ENCODE measurements around the gene BCL7B.

BCL7B gene

DNA sequence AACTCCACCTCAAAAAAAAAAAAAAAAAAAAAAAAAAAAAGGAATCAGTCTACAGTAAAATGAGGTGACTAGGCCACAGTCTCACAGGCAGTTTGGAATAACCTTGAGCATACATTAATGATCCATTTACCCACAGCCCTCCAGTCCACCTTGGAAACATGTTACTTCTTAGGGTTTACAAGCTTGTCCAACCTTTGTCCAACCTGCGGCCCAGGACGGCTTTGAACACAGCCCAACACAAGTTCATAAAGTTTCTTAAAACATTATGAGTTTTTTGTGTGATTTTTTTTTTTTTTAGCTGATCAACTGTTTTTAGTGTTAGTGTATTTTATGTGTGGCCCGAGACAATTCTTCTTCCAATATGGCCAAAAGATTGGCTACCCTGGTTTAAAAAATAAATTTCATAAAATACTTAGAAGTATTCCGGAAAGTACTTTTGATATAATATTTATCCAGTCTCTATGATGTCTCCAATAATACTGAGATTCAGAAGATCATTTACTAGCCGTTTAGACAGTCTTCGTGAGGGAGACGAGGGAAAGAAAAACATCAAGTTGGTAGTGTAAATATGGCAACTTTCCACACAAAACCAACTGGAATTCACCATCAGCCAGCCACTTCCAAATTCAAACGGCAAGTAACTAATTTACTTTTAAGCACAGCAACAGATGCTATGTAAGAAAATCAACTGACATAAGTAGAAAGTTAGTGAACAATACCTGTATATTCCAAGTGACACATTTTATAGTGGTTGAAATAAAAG, 45.3 kb downstream of the BCL7B start:
- TF ChIP-seq, protein P1, sequence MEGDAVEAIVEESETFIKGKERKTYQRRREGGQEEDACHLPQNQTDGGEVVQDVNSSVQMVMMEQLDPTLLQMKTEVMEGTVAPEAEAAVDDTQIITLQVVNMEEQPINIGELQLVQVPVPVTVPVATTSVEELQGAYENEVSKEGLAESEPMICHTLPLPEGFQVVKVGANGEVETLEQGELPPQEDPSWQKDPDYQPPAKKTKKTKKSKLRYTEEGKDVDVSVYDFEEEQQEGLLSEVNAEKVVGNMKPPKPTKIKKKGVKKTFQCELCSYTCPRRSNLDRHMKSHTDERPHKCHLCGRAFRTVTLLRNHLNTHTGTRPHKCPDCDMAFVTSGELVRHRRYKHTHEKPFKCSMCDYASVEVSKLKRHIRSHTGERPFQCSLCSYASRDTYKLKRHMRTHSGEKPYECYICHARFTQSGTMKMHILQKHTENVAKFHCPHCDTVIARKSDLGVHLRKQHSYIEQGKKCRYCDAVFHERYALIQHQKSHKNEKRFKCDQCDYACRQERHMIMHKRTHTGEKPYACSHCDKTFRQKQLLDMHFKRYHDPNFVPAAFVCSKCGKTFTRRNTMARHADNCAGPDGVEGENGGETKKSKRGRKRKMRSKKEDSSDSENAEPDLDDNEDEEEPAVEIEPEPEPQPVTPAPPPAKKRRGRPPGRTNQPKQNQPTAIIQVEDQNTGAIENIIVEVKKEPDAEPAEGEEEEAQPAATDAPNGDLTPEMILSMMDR (IDR thresholded peaks at IDR 0.05; ENCODE audit: extremely low read depth, insufficient read depth, missing control alignments), result no peak
- in situ Hi-C loops (cut with MboI; ENCODE audit: low pct_unique_long_range_greater_than_20kb, low sequenced_read_pairs, unreplicated experiment), result no loop called here
- DNase-seq (ENCODE audit: low spot score), result no peak

DNA sequence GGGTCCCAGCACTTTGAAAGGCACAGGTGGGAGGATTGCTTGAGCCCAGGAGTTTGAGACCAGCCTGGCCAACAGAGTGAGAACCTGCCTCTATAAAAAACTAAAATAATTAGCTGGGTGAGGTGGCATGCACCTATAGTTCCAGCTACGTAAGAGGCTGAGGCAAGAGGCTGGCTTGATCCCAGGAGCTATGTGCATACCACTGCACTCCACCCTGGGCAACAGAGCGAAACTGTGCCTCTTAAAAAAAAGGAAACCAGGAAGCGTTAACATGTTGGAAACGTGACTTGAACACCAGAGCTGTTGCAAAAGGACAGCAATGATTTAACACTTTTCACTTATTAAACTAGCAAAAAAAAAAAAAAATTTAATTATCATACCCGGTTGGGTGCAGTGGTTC, 48.0 kb downstream of the BCL7B start:
- DNase-seq (ENCODE audit: low spot score), result no peak
- TF ChIP-seq, protein P1 (IDR thresholded peaks at IDR 0.05; ENCODE audit: extremely low read depth, insufficient read depth, missing control alignments), result no peak
- in situ Hi-C loops (cut with MboI; ENCODE audit: low pct_unique_long_range_greater_than_20kb, low sequenced_read_pairs, unreplicated experiment), result no loop called here

DNA sequence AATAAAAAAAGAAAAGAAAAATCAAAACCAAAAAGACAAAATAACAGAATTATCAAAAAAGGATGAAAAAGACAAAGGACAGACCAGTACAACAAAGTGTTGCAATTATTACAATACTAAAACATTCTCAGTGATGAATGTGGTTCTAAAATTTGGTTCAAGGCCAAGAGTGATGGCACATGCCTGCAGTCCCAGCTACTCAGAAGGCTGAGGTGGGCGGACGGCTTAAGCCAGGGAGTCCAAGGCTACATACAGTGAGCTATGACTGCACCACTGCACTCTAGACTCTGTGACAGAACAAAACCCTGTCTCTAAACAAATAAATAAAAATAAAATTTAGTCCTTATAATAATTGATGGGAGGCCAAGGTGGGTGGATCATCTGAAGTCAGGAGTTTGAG, 49.9 kb downstream of the BCL7B start:
- in situ Hi-C loops (cut with MboI; ENCODE audit: low pct_unique_long_range_greater_than_20kb, low sequenced_read_pairs, unreplicated experiment), result no loop called here
- TF ChIP-seq, protein P1 (IDR thresholded peaks at IDR 0.05; ENCODE audit: extremely low read depth, insufficient read depth, missing control alignments), result no peak
- DNase-seq (ENCODE audit: low spot score), result no peak

DNA sequence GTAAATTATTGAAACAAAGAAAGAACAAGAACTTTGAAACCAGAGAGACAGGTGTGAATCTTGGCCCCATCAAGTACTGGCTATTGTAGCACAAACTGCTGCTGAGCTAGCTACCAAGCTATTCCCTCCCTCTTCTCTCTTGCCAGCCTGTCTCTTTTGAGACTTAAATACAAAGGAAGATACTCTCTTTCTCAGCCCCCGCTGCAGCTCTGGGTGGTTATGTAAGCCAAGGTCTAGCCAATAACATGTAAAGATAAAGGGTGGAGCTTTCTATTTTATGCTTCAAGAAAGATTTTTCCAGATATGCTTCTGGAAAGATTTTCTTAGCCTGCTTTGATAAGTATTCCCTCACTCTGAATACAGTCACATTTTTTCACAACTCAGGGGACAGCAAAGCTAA, 52.6 kb downstream of the BCL7B start:
- TF ChIP-seq, protein P1 (IDR thresholded peaks at IDR 0.05; ENCODE audit: extremely low read depth, insufficient read depth, missing control alignments), result no peak
- in situ Hi-C loops (cut with MboI; ENCODE audit: low pct_unique_long_range_greater_than_20kb, low sequenced_read_pairs, unreplicated experiment), result no loop called here

DNA sequence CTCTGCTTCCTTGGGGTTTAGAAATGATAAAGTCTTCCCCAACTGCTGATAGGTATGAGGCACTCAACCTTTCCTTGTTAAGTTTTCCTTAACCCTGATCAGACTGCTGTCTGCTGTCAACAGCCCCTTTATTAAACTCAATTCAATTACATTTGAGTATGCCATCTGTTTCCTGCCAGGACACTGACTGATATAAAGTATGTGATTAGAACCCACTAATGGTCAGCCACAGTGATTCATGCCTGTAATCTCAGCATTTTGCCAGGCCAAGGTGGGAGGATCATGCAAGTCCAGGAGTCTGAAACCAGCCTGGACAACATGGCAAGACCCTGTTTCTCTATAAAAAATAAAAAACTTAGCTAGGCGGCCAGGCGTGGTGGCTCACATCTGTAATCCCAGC, 53.5 kb downstream of the BCL7B start:
- TF ChIP-seq, protein P1 (IDR thresholded peaks at IDR 0.05; ENCODE audit: extremely low read depth, insufficient read depth, missing control alignments), result no peak
- in situ Hi-C loops (cut with MboI; ENCODE audit: low pct_unique_long_range_greater_than_20kb, low sequenced_read_pairs, unreplicated experiment), result no loop called here
- no peak for DNase-seq (ENCODE audit: low spot score)

More for the DNA sequence above, 52.6 kb downstream of the BCL7B start:
- no peak for DNase-seq (ENCODE audit: low spot score)

DNA sequence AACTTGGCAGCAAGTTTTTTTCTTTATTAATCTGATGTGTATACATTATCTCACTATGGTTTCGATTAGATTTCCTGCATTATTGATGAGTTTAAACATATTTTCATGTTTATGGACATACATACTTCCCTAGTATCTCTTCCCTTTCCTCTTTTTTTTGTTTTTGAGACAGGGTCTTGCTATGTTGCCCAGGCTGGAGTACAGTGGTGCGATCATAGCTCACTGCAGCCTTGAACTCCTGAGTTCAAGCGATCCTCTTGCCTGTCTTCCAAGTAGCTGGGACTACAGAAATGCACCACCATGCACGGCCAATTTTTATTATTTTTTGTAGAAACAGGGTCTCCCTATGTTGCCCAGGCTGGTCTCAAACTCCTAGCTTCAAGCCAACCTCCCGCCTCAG, 54.3 kb downstream of the BCL7B start:
- TF ChIP-seq, protein P1 (IDR thresholded peaks at IDR 0.05; ENCODE audit: extremely low read depth, insufficient read depth, missing control alignments), result no peak
- in situ Hi-C loops (cut with MboI; ENCODE audit: low pct_unique_long_range_greater_than_20kb, low sequenced_read_pairs, unreplicated experiment), result no loop called here
- no peak for DNase-seq (ENCODE audit: low spot score)

Data from GM13977 (cell line).